H1 (cell line): ENCODE measurements around the gene SIPA1L3. TPM values are rescaled to one million over a fixed set of nuclear protein-coding genes. Genes with fewer than 3 reads are reported as not detected.

ENCODE experiments used
- CHD2 ChIP-seq: IDR thresholded peaks from 2 replicates; pipeline ENCODE4 v1.6.1; 2012; ENCODE audit warnings: low read length, improper control_type of control experiment
- polyA plus RNA-seq, 7 experiments: library from polyadenylated mRNA; depleted of rRNA in 3 of 7; stranded (reverse) in 5 of 7; unstranded in 2 of 7; fragments of >200 nt in 5 of 7; fragments of 200-250 nt in 2 of 7; gene quantifications; 1 replicate in 5 of 7; 2 replicates in 1 of 7; 4 replicates in 1 of 7; pipeline versions ENCODE4 v1.2.1 to v1.2.3, GENCODE V29; 2011 to 2013; ENCODE audit warnings: missing spikeins in 2 of 7, mixed read lengths in 2 of 7
- total RNA-seq: library from RNA; stranded (reverse); fragmentation: NEBNext Ultra II Directional; extraction: Animal tissue kit (Norgen Biotek cat#: 25700); gene quantifications from 2 replicates; pipeline ENCODE4 v1.2.1, GENCODE V29; 2021
- TF ChIP-seq, protein P1 (sequence below): fragments of 300-600 bp; sonication (generic); IDR thresholded peaks from 2 replicates; pipeline ENCODE4 v1.7.1; 2012; ENCODE audit warnings: low read length, moderate library complexity, mild to moderate bottlenecking, inconsistent platforms; ENCODE audit not compliant: insufficient replicate concordance

Gene SIPA1L3
- total and polyA plus RNA-seq, 2 of the 8 experiments (the other 6 are each of a cell fraction or from before 2014, with no cell fraction given) = 15.0 to 54.9 TPM

DNA sequence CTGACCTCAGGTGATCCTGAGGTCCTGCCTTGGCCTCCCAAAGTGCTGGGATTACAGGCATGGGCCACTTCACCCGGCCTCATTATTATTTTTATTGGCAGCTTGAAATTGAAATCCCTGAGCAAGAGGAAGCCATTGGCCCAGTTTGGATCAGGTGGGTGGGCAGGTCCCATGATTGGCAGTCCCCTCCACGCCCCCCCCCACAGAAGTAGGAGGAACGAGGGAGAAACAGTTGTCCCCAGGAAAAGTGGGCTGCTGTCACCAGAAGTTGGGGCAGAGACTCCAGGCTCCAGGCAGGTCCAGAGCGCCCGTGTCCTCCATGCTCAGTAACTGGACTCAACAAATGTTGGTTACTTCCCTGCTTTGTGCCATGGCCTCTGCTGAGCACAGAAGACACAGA lies 70.4 kb downstream of the SIPA1L3 start (continued):
- TF ChIP-seq, protein P1, sequence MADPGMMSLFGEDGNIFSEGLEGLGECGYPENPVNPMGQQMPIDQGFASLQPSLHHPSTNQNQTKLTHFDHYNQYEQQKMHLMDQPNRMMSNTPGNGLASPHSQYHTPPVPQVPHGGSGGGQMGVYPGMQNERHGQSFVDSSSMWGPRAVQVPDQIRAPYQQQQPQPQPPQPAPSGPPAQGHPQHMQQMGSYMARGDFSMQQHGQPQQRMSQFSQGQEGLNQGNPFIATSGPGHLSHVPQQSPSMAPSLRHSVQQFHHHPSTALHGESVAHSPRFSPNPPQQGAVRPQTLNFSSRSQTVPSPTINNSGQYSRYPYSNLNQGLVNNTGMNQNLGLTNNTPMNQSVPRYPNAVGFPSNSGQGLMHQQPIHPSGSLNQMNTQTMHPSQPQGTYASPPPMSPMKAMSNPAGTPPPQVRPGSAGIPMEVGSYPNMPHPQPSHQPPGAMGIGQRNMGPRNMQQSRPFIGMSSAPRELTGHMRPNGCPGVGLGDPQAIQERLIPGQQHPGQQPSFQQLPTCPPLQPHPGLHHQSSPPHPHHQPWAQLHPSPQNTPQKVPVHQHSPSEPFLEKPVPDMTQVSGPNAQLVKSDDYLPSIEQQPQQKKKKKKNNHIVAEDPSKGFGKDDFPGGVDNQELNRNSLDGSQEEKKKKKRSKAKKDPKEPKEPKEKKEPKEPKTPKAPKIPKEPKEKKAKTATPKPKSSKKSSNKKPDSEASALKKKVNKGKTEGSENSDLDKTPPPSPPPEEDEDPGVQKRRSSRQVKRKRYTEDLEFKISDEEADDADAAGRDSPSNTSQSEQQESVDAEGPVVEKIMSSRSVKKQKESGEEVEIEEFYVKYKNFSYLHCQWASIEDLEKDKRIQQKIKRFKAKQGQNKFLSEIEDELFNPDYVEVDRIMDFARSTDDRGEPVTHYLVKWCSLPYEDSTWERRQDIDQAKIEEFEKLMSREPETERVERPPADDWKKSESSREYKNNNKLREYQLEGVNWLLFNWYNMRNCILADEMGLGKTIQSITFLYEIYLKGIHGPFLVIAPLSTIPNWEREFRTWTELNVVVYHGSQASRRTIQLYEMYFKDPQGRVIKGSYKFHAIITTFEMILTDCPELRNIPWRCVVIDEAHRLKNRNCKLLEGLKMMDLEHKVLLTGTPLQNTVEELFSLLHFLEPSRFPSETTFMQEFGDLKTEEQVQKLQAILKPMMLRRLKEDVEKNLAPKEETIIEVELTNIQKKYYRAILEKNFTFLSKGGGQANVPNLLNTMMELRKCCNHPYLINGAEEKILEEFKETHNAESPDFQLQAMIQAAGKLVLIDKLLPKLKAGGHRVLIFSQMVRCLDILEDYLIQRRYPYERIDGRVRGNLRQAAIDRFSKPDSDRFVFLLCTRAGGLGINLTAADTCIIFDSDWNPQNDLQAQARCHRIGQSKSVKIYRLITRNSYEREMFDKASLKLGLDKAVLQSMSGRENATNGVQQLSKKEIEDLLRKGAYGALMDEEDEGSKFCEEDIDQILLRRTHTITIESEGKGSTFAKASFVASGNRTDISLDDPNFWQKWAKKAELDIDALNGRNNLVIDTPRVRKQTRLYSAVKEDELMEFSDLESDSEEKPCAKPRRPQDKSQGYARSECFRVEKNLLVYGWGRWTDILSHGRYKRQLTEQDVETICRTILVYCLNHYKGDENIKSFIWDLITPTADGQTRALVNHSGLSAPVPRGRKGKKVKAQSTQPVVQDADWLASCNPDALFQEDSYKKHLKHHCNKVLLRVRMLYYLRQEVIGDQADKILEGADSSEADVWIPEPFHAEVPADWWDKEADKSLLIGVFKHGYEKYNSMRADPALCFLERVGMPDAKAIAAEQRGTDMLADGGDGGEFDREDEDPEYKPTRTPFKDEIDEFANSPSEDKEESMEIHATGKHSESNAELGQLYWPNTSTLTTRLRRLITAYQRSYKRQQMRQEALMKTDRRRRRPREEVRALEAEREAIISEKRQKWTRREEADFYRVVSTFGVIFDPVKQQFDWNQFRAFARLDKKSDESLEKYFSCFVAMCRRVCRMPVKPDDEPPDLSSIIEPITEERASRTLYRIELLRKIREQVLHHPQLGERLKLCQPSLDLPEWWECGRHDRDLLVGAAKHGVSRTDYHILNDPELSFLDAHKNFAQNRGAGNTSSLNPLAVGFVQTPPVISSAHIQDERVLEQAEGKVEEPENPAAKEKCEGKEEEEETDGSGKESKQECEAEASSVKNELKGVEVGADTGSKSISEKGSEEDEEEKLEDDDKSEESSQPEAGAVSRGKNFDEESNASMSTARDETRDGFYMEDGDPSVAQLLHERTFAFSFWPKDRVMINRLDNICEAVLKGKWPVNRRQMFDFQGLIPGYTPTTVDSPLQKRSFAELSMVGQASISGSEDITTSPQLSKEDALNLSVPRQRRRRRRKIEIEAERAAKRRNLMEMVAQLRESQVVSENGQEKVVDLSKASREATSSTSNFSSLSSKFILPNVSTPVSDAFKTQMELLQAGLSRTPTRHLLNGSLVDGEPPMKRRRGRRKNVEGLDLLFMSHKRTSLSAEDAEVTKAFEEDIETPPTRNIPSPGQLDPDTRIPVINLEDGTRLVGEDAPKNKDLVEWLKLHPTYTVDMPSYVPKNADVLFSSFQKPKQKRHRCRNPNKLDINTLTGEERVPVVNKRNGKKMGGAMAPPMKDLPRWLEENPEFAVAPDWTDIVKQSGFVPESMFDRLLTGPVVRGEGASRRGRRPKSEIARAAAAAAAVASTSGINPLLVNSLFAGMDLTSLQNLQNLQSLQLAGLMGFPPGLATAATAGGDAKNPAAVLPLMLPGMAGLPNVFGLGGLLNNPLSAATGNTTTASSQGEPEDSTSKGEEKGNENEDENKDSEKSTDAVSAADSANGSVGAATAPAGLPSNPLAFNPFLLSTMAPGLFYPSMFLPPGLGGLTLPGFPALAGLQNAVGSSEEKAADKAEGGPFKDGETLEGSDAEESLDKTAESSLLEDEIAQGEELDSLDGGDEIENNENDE = no peak
- no peak for TF ChIP-seq CHD2
